HUES6 (cell line): Measurements from ENCODE around the gene ARMC9.
"Not testable (repeated sequence)": the region's sequence is repeated elsewhere in the genome, so short reads cannot be mapped to it uniquely, and the experiment has no call there.

ENCODE experiments used
- H3K27ac ChIP-seq: 2 replicates; pipeline ENCODE4 v1.7.0; 2013; ENCODE audit warnings: low read depth, mild to moderate bottlenecking, low read length, inconsistent platforms
- H3K27me3 ChIP-seq: 2 replicates; pipeline ENCODE4 v1.6.1; 2013; ENCODE audit warnings: low read length; ENCODE audit not compliant: control insufficient read depth, insufficient read depth
- H3K36me3 ChIP-seq: 2 replicates; pipeline ENCODE4 v1.6.1; 2013; ENCODE audit warnings: low read length; ENCODE audit not compliant: control insufficient read depth, insufficient read depth
- H3K4me1 ChIP-seq: 2 replicates; pipeline ENCODE4 v1.6.1; 2013; ENCODE audit warnings: low read length; ENCODE audit not compliant: control insufficient read depth, insufficient read depth
- H3K4me3 ChIP-seq: 2 replicates; pipeline ENCODE4 v1.5.1; 2013; ENCODE audit warnings: low read depth, low read length
- H3K9ac ChIP-seq: one replicate; pipeline ENCODE4 v1.6.1; 2013; ENCODE audit warnings: mild to moderate bottlenecking, low read length
- H3K9me3 ChIP-seq: 2 replicates; pipeline ENCODE4 v1.6.1; 2013; ENCODE audit warnings: low read depth, low read length; ENCODE audit not compliant: control insufficient read depth, insufficient read depth

ARMC9 gene

GRCh38 chr2:231300020-231300721 lies 101.7 kb downstream of the ARMC9 start:
- Histone ChIP-seq H3K9ac (no peak overlapping the region), H3K4me1 (peaks cover 13% of the 10 kb centered on the region), H3K27ac (no peak overlapping the region), H3K27me3 (no peaks in the 10 kb centered on the region), H3K4me3 (no peak overlapping the region), H3K36me3 (peaks cover 4% of the 10 kb centered on the region; the same call in 1 of the 2 replicates), H3K9me3 (no peaks in the 10 kb centered on the region)

DNA sequence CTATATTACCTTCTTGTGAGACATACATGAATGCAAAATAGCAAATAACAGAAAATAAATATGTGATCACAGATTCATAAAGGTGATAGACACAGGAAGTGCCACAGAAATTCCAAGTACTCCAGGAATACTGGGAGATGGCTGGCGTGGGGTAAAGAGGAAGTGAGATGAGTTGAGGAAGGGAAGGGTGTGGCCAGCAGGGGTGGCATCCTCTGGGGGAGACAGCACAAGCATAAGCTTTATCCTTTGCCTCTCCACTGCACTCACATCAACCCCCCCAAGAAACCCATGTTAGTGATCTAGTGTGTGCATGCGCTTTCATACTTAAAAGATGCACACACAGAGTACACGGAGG lies 102.3 kb downstream of the ARMC9 start:
- no peak overlapping the region for H3K9ac ChIP-seq
- H3K9me3 ChIP-seq = no peaks in the 10 kb centered on the region
- H3K4me1 ChIP-seq = peaks cover 13% of the 10 kb centered on the region
- no peak overlapping the region for H3K27ac ChIP-seq
- H3K36me3 ChIP-seq = peaks cover 4% of the 10 kb centered on the region; the same call in 1 of the 2 replicates
- H3K4me3 ChIP-seq = no peak overlapping the region
- no peaks in the 10 kb centered on the region for H3K27me3 ChIP-seq

DNA sequence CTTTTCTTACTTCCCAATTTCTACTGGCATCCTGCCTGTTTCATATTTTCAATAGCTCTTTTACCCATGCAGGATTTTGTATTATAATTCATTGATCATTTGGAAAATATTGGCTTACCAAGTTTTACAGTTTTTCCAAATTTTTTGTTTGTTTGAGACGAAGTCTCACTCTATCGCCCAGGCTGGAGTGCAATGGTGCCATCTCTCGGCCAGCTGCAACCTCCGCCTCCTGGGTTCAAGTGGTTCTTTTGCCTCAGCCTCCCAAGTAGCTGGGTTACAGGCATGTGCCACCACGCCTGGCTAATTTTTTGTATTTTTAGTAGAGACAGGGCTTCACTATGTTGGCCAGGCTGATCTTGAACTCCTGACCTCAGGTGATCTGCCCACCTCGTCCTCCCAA lies 105.8 kb downstream of the ARMC9 start:
- H3K4me1 ChIP-seq = peaks cover 17% of the 10 kb centered on the region
- not testable (repeated sequence) for H3K27ac ChIP-seq, H3K9me3 ChIP-seq, H3K27me3 ChIP-seq, H3K36me3 ChIP-seq, H3K9ac ChIP-seq, H3K4me3 ChIP-seq

- peaks cover 13% of the 10 kb centered on the region for H3K4me1 ChIP-seq
- no peak overlapping the region for H3K9ac ChIP-seq
- no peaks in the 10 kb centered on the region for H3K9me3 ChIP-seq
- no peak overlapping the region for H3K4me3 ChIP-seq
- no peaks in the 10 kb centered on the region for H3K36me3 ChIP-seq
- no peak overlapping the region for H3K27ac ChIP-seq
- no peaks in the 10 kb centered on the region for H3K27me3 ChIP-seq
These were observed 106.8 kb downstream of the ARMC9 start for GRCh38 chr2:231305221-231305620.

DNA sequence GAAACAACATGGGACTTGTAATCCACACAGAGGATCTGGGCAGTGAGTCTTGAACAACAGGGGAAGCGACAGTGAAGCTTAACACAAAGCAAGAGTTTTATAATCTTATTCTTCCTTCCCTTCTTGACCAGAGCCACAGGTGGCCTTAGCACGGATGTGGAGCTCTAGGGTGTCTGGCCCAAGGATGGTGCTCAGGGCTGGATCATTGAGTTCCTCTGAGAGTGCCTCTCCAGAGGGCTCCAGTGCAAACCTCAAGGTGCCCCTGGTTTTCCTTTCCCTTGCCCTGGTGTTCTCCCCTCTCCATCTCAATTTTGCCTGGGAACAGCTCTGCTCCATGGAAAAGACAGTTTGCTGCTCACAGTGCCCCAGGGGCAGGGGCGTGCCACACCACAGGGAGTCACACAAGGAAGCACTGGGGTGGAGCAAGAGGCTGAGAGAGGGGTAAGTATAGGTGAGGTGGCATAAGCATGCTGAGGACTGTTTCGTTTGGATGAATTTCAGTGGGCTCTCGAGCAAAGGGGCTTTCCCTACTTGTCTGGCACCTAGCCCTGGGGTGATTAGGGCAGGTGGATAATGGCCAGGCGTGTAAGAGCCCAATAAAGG lies 108.5 kb downstream of the ARMC9 start:
- H3K9ac ChIP-seq = no peak overlapping the region
- H3K9me3 ChIP-seq = no peaks in the 10 kb centered on the region
- no peak overlapping the region for H3K27ac ChIP-seq

DNA sequence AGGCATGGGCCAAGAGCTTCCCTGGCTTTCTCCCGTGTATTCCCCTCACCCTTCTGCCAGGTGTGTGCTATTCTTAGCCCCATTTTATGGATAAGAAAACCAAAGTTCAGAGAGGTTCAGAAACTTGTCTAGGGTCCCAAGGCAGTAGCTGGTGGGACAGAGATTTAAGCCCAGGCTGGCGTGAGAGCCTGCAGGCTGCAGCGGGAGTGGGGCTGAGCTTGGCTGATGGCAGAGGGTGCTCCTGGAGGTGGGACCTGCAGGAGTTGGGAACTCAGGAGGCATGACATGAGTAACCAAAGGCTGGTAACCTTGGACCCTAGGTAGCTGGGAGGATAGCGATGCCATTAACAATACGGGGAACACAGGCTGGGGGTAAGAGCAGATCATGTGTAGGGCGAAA lies 109.8 kb downstream of the ARMC9 start:
- H3K36me3 ChIP-seq = no peaks in the 10 kb centered on the region
- peaks cover 13% of the 10 kb centered on the region for H3K4me1 ChIP-seq
- no peaks in the 10 kb centered on the region for H3K27me3 ChIP-seq
- H3K9me3 ChIP-seq = no peaks in the 10 kb centered on the region
- no peak overlapping the region for H3K27ac ChIP-seq
- no peak overlapping the region for H3K9ac ChIP-seq
- H3K4me3 ChIP-seq = no peak overlapping the region

More for the DNA sequence above, 108.5 kb downstream of the ARMC9 start:
- Histone ChIP-seq H3K4me3 (no peak overlapping the region), H3K36me3 (no peaks in the 10 kb centered on the region), H3K27me3 (no peaks in the 10 kb centered on the region), H3K4me1 (peaks cover 13% of the 10 kb centered on the region)

GRCh38 chr2:231308631-231309428 lies 110.4 kb downstream of the ARMC9 start:
- Histone ChIP-seq H3K9ac (no peak overlapping the region), H3K4me3 (no peak overlapping the region), H3K9me3 (no peaks in the 10 kb centered on the region), H3K36me3 (no peaks in the 10 kb centered on the region), H3K27ac (no peak overlapping the region), H3K4me1 (peaks cover 13% of the 10 kb centered on the region), H3K27me3 (no peaks in the 10 kb centered on the region)

DNA sequence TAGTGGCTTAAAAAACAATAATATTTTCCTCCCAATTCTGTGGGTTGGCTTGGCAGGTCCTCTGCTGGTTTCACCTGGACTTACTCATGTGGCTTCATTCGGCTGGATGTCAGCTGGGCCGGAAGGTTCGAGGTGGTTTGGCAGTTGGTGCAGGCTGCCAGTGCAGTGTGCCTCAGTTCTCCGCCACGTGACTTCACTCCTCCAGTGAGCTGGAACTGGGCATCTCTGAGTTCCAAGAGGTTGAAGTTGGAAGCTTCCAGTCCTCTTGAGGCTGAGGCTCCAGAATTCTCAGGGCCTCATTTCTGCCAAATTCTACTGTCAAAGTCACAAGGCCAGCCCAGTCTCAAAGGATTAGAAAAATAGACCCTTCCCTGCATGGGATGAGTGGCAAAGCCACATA lies 113.6 kb downstream of the ARMC9 start:
- Histone ChIP-seq H3K27me3 (no peaks in the 10 kb centered on the region), H3K9ac (no peak overlapping the region), H3K9me3 (no peaks in the 10 kb centered on the region), H3K27ac (no peak overlapping the region), H3K36me3 (no peaks in the 10 kb centered on the region), H3K4me1 (peaks cover 4% of the 10 kb centered on the region), H3K4me3 (no peak overlapping the region)

- no peaks in the 10 kb centered on the region for H3K9me3 ChIP-seq
- no peak overlapping the region for H3K4me3 ChIP-seq
- H3K9ac ChIP-seq = no peak overlapping the region
- no peaks in the 10 kb centered on the region for H3K27me3 ChIP-seq
- H3K4me1 ChIP-seq = peaks cover 6% of the 10 kb centered on the region; the same call in 1 of the 2 replicates
- H3K36me3 ChIP-seq = no peaks in the 10 kb centered on the region
- H3K27ac ChIP-seq = no peak overlapping the region
These were observed 117.5 kb downstream of the ARMC9 start for GRCh38 chr2:231315896-231316295.

GRCh38 chr2:231317579-231317978 lies 119.1 kb downstream of the ARMC9 start:
- H3K4me1 ChIP-seq = peaks cover 6% of the 10 kb centered on the region; the same call in 1 of the 2 replicates

GRCh38 chr2:231318436-231318835 lies 120.0 kb downstream of the ARMC9 start:
- Histone ChIP-seq H3K4me3 (no peak overlapping the region), H3K27me3 (no peaks in the 10 kb centered on the region), H3K36me3 (no peaks in the 10 kb centered on the region), H3K4me1 (peaks cover 9% of the 10 kb centered on the region; the same call in 1 of the 2 replicates), H3K27ac (no peak overlapping the region), H3K9me3 (no peaks in the 10 kb centered on the region), H3K9ac (no peak overlapping the region)

More at GRCh38 chr2:231317579-231317978, 119.1 kb downstream of the ARMC9 start:
- Histone ChIP-seq H3K36me3 (no peaks in the 10 kb centered on the region), H3K4me3 (no peak overlapping the region), H3K27ac (no peak overlapping the region), H3K27me3 (no peaks in the 10 kb centered on the region), H3K9ac (no peak overlapping the region), H3K9me3 (no peaks in the 10 kb centered on the region)
